Neutrophil (primary cell): ENCODE measurements around the gene TST.

Source experiments
- H3K27ac ChIP-seq: fragments of 200-600 bp; sonication (generic); 2 replicates; pipeline ENCODE4 v1.5.1; 2016; ENCODE audit warnings: mild to moderate bottlenecking, moderate library complexity
- H3K27me3 ChIP-seq: fragments of 200-600 bp; sonication (generic); 2 replicates; pipeline ENCODE4 v1.6.0; 2016; ENCODE audit warnings: mild to moderate bottlenecking
- H3K36me3 ChIP-seq: fragments of 200-600 bp; sonication (generic); 2 replicates; pipeline ENCODE4 v1.5.1; 2017
- H3K4me1 ChIP-seq, 2 experiments: fragments of 200-600 bp in 1 of 2; sonication (generic) in 1 of 2; 1 replicate in 1 of 2; 2 replicates in 1 of 2; pipeline versions ENCODE4 v1.5.1 to v1.6.1; 2013 to 2016; ENCODE audit warnings: low read depth in 1 of 2, low read length in 1 of 2, mild to moderate bottlenecking in 1 of 2, moderate library complexity in 1 of 2; ENCODE audit not compliant: control insufficient read depth in 1 of 2, insufficient read depth in 1 of 2
- H3K4me3 ChIP-seq, 2 experiments: fragments of 200-600 bp in 1 of 2; sonication (generic) in 1 of 2; 1 replicate in 1 of 2; 2 replicates in 1 of 2; pipeline ENCODE4 v1.5.1; 2013 to 2016; ENCODE audit warnings: low read depth in 1 of 2, low read length in 1 of 2, mild to moderate bottlenecking in 1 of 2, moderate library complexity in 1 of 2
- H3K9me3 ChIP-seq: fragments of 200-600 bp; sonication (generic); 2 replicates; pipeline ENCODE4 v1.5.1; 2016
- CTCF ChIP-seq: fragments of 200-600 bp; sonication (generic); IDR thresholded peaks from 2 replicates; pipeline ENCODE4 v1.5.1; 2016; ENCODE audit warnings: antibody characterized with exemption

TST gene

GRCh38 chr22:36979016-36979910, 40.0 kb downstream of the TST start:
- no peaks in the 10 kb centered on the region for H3K9me3 ChIP-seq
- peaks cover 3% of the 10 kb centered on the region for H3K27me3 ChIP-seq
- H3K27ac ChIP-seq = no peak overlapping the region
- TF ChIP-seq CTCF = no peak
- H3K4me3 ChIP-seq = no peak overlapping the region
- no peaks in the 10 kb centered on the region for H3K36me3 ChIP-seq
- peaks cover 29 to 30% of the 10 kb centered on the region in 2 experiments for H3K4me1 ChIP-seq

- Histone ChIP-seq H3K27ac (peak overlapping the region; percentile 82), H3K4me3 (peak overlapping the region; percentile 54 to 56), H3K36me3 (no peaks in the 10 kb centered on the region), H3K4me1 (peaks cover 29 to 30% of the 10 kb centered on the region in 2 experiments), H3K27me3 (peaks cover 3% of the 10 kb centered on the region), H3K9me3 (no peaks in the 10 kb centered on the region)
- TF ChIP-seq CTCF = peak; percentile 98
These were observed 41.1 kb downstream of the TST start for GRCh38 chr22:36977947-36978660.

- Histone ChIP-seq H3K27ac (peak overlapping the region; percentile 82), H3K4me1 (peaks cover 29 to 30% of the 10 kb centered on the region in 2 experiments), H3K9me3 (no peaks in the 10 kb centered on the region), H3K4me3 (peak overlapping the region; percentile 54 to 56), H3K27me3 (peaks cover 2% of the 10 kb centered on the region), H3K36me3 (no peaks in the 10 kb centered on the region)
- TF ChIP-seq CTCF = no peak
These were observed 41.8 kb downstream of the TST start for GRCh38 chr22:36977401-36977861.

- Histone ChIP-seq H3K4me1 (peaks cover 29 to 30% of the 10 kb centered on the region in 2 experiments), H3K9me3 (no peaks in the 10 kb centered on the region), H3K4me3 (no peak overlapping the region), H3K36me3 (no peaks in the 10 kb centered on the region), H3K27me3 (no peaks in the 10 kb centered on the region), H3K27ac (peak overlapping the region; percentile 82)
- no peak for TF ChIP-seq CTCF
These were observed 42.6 kb downstream of the TST start for GRCh38 chr22:36976606-36977005.

- H3K9me3 ChIP-seq = no peaks in the 10 kb centered on the region
- no peak overlapping the region for H3K4me3 ChIP-seq
- no peak for TF ChIP-seq CTCF
- H3K27ac ChIP-seq = no peak overlapping the region
- no peaks in the 10 kb centered on the region for H3K27me3 ChIP-seq
- peaks cover 38 to 47% of the 10 kb centered on the region in 2 experiments for H3K4me1 ChIP-seq
- H3K36me3 ChIP-seq = no peaks in the 10 kb centered on the region
These were observed 47.7 kb downstream of the TST start for GRCh38 chr22:36971341-36972125.
